HG02970 (cell line): ENCODE results near the gene ZFYVE21.

Experiments used
- ATAC-seq: cut with Tn5 transposase; IDR thresholded peaks from one replicate; pipeline ENCODE4 v1.9.1; 2021; ENCODE audit warnings: mild to moderate bottlenecking, moderate library complexity, moderate number of reproducible peaks; ENCODE audit not compliant: unreplicated experiment, low FRiP score

Gene ZFYVE21

GRCh38 chr14:103704708-103705107 lies 10.9 kb upstream of the ZFYVE21 start:
- ATAC-seq = no peak

- no peak for ATAC-seq
Observed at GRCh38 chr14:103705118-103705503, 10.5 kb upstream of the ZFYVE21 start.

GRCh38 chr14:103705504-103706284 lies 9.9 kb upstream of the ZFYVE21 start:
- ATAC-seq = no peak

GRCh38 chr14:103706551-103707328 lies 8.9 kb upstream of the ZFYVE21 start:
- ATAC-seq = no peak

- no peak for ATAC-seq
Observed at GRCh38 chr14:103707329-103708263, 8.0 kb upstream of the ZFYVE21 start.

GRCh38 chr14:103708750-103709187 lies 6.8 kb upstream of the ZFYVE21 start:
- ATAC-seq = no peak

GRCh38 chr14:103709814-103710213 lies 5.8 kb upstream of the ZFYVE21 start:
- no peak for ATAC-seq

GRCh38 chr14:103710771-103711377 lies 4.7 kb upstream of the ZFYVE21 start:
- ATAC-seq = no peak

GRCh38 chr14:103711516-103712431 lies 3.8 kb upstream of the ZFYVE21 start:
- no peak for ATAC-seq

GRCh38 chr14:103712633-103713247 lies 2.9 kb upstream of the ZFYVE21 start:
- ATAC-seq = no peak

- no peak for ATAC-seq
Observed at GRCh38 chr14:103713304-103714062, 2.1 kb upstream of the ZFYVE21 start.

- ATAC-seq = no peak
Observed at GRCh38 chr14:103714063-103714724, 1.4 kb upstream of the ZFYVE21 start.

- no peak for ATAC-seq
Observed at GRCh38 chr14:103716091-103716801, 636 bp downstream of the ZFYVE21 start.

- no peak for ATAC-seq
Observed at GRCh38 chr14:103716899-103717411, 1.3 kb downstream of the ZFYVE21 start.

GRCh38 chr14:103718572-103718971 lies 3.0 kb downstream of the ZFYVE21 start:
- ATAC-seq = no peak

- ATAC-seq = no peak
Observed at GRCh38 chr14:103719751-103720150, 4.1 kb downstream of the ZFYVE21 start.
